GM23338 (cell line): Measurements from ENCODE around the gene HCN1. TPM values are rescaled to one million over a fixed set of nuclear protein-coding genes. Genes with fewer than 3 reads are reported as not detected.

Source experiments
- ATAC-seq: fragments of 200-7000 bp; cut with Tn5 transposase; 3 replicates; pipeline ENCODE4 v1.9.1; 2020
- DNase-seq: peaks from one replicate; pipeline ENCODE4 v3.0.0-alpha.2; 2015; ENCODE audit warnings: low spot score
- H2AFZ ChIP-seq: fragments of 200-600 bp; sonication (generic); 2 replicates; pipeline ENCODE4 v1.8.0; 2016; ENCODE audit warnings: antibody characterized with exemption, mild to moderate bottlenecking, moderate library complexity
- H3F3A ChIP-seq: fragments of 200-600 bp; sonication (generic); replicated peaks from 2 replicates; pipeline ENCODE4 v1.8.0; 2017; ENCODE audit warnings: antibody characterized with exemption, mixed run types, low read depth
- H3K27ac ChIP-seq: fragments of 200-600 bp; sonication (generic); 2 replicates; pipeline ENCODE4 v1.6.1; 2016; ENCODE audit warnings: low read depth
- H3K27me3 ChIP-seq: fragments of 200-600 bp; sonication (generic); 2 replicates; pipeline ENCODE4 v1.8.0; 2016; ENCODE audit warnings: mild to moderate bottlenecking, mixed run types, moderate library complexity; ENCODE audit not compliant: insufficient read depth
- H3K36me3 ChIP-seq: fragments of 200-600 bp; sonication (generic); 2 replicates; pipeline ENCODE4 v1.8.0; 2016; ENCODE audit warnings: mild to moderate bottlenecking; ENCODE audit not compliant: insufficient read depth
- H3K4me1 ChIP-seq: fragments of 200-600 bp; sonication (generic); 2 replicates; pipeline ENCODE4 v1.8.0; 2016; ENCODE audit warnings: mild to moderate bottlenecking, moderate library complexity; ENCODE audit not compliant: insufficient read depth
- H3K4me2 ChIP-seq: fragments of 200-600 bp; sonication (generic); 2 replicates; pipeline ENCODE4 v1.7.1; 2017; ENCODE audit warnings: mixed run types
- H3K4me3 ChIP-seq: fragments of 200-600 bp; sonication (generic); 2 replicates; pipeline ENCODE4 v1.6.1; 2016; ENCODE audit warnings: mixed run types
- H3K79me2 ChIP-seq: fragments of 200-600 bp; sonication (generic); replicated peaks from 2 replicates; pipeline ENCODE4 v1.8.0; 2017; ENCODE audit warnings: mild to moderate bottlenecking; ENCODE audit not compliant: insufficient read depth
- H3K9me2 ChIP-seq: fragments of 200-600 bp; sonication (generic); 2 replicates; pipeline ENCODE4 v1.8.0; 2017; ENCODE audit not compliant: insufficient read depth
- H4K20me1 ChIP-seq: fragments of 200-600 bp; sonication (generic); replicated peaks from 2 replicates; pipeline ENCODE4 v1.8.0; 2017; ENCODE audit warnings: mild to moderate bottlenecking; ENCODE audit not compliant: insufficient read depth
- H3K27ac Mint-ChIP-seq: 2 replicates; pipeline ENCODE4 v1.8.0; 2020; ENCODE audit warnings: inconsistent platforms, mild to moderate bottlenecking, moderate library complexity, mixed read lengths
- H3K27me3 Mint-ChIP-seq: 3 replicates; pipeline ENCODE4 v1.8.0; 2022; ENCODE audit warnings: low read depth, mild to moderate bottlenecking, moderate library complexity, mixed read lengths, inconsistent platforms; ENCODE audit not compliant: insufficient read depth, poor library complexity
- H3K36me3 Mint-ChIP-seq: 3 replicates; pipeline ENCODE4 v1.8.0; 2021; ENCODE audit warnings: low read depth, mild to moderate bottlenecking, inconsistent platforms, moderate library complexity, mixed read lengths
- H3K4me1 Mint-ChIP-seq: 3 replicates; pipeline ENCODE4 v1.8.0; 2020; ENCODE audit warnings: mild to moderate bottlenecking, inconsistent platforms, mixed read lengths
- H3K4me3 Mint-ChIP-seq: 3 replicates; pipeline ENCODE4 v1.8.0; 2021; ENCODE audit warnings: moderate library complexity, mild to moderate bottlenecking, inconsistent platforms, mixed read lengths
- H3K9me3 Mint-ChIP-seq: 3 replicates; pipeline ENCODE4 v1.8.0; 2020; ENCODE audit warnings: moderate library complexity, mild to moderate bottlenecking, inconsistent platforms, mixed read lengths
- CREB1 ChIP-seq: fragments of 250-450 bp; sonication (Bioruptor Pico); IDR thresholded peaks from 2 replicates; pipeline ENCODE4 v1.5.0; 2020; ENCODE audit warnings: low read depth, mild to moderate bottlenecking, moderate library complexity
- CTCF ChIP-seq, 2 experiments: fragments of 200-600 bp in 1 of 2; sonication (generic) in 1 of 2; conservative IDR thresholded peaks; 2 replicates each; pipeline versions ENCODE4 v1.5.1 to v1.6.1; 2016 to 2017; ENCODE audit warnings: antibody characterized with exemption in 2 of 2, low read depth in 2 of 2, mild to moderate bottlenecking in 2 of 2, moderate library complexity in 1 of 2
- ETS1 ChIP-seq: IDR thresholded peaks from 2 replicates; pipeline ENCODE4 v1.6.1; 2016; ENCODE audit warnings: antibody characterized with exemption
- EZH2 ChIP-seq: fragments of 200-600 bp; sonication (generic); IDR thresholded peaks from one replicate; pipeline ENCODE4 v1.8.0; 2017; ENCODE audit warnings: antibody characterized with exemption, mild to moderate bottlenecking, low read depth; ENCODE audit not compliant: unreplicated experiment
- EZH2phosphoT487 ChIP-seq: fragments of 200-600 bp; sonication (generic); IDR thresholded peaks from one replicate; pipeline ENCODE4 v1.8.1; 2018; ENCODE audit warnings: antibody characterized with exemption; ENCODE audit not compliant: unreplicated experiment
- JUNB ChIP-seq: IDR thresholded peaks from one replicate; pipeline ENCODE4 v1.6.1; 2016; ENCODE audit warnings: antibody characterized with exemption; ENCODE audit not compliant: unreplicated experiment
- NANOG ChIP-seq: IDR thresholded peaks from 2 replicates; pipeline ENCODE4 v1.6.1; 2016; ENCODE audit warnings: antibody characterized with exemption, borderline replicate concordance
- POLR2AphosphoS5 ChIP-seq: IDR thresholded peaks from 2 replicates; pipeline ENCODE4 v1.6.1; 2016; ENCODE audit warnings: antibody characterized with exemption, low read depth
- STAT1 ChIP-seq: IDR thresholded peaks from one replicate; pipeline ENCODE4 v1.6.1; 2016; ENCODE audit warnings: antibody characterized with exemption; ENCODE audit not compliant: unreplicated experiment
- ZNF114 ChIP-seq: fragments of 250-450 bp; sonication (Bioruptor Pico); IDR thresholded peaks from 2 replicates; pipeline ENCODE4 v1.5.0; 2020; ENCODE audit warnings: mild to moderate bottlenecking, moderate library complexity
- ZNF331 ChIP-seq: fragments of 250-450 bp; sonication (Bioruptor Pico); IDR thresholded peaks from 2 replicates; pipeline ENCODE4 v1.5.0; 2020; ENCODE audit warnings: low read depth, mild to moderate bottlenecking, moderate library complexity
- ZNF462 ChIP-seq: fragments of 250-450 bp; sonication (Bioruptor Pico); IDR thresholded peaks from 2 replicates; pipeline ENCODE4 v1.5.0; 2020; ENCODE audit warnings: mild to moderate bottlenecking, moderate library complexity
- polyA plus RNA-seq: library from polyadenylated mRNA; unstranded; fragments of >200 nt; fragmentation: Nextera tagmentation; extraction: Ambion mirVana; gene quantifications from 2 replicates; pipeline ENCODE4 v1.2.1, GENCODE V29; 2016
- total RNA-seq: library from RNA; depleted of rRNA; stranded (reverse); fragments of >200 nt; shearing (Covaris generic); gene quantifications from 2 replicates; pipeline ENCODE4 v1.2.3, GENCODE V29; 2014

The HCN1 gene
- total and polyA plus RNA-seq, 2 experiments from 2014 or later = 2.8 to 6.9 TPM

GRCh38 chr5:45677524-45677923 is 18.7 kb downstream of the HCN1 start (continued):
- TF ChIP-seq ZNF462 (CRISPR knock-in tag) (no peak), ETS1 (no peak), POLR2AphosphoS5 (no peak), ZNF114 (no peak), CREB1 (CRISPR knock-in tag) (no peak), JUNB (no peak), ZNF331 (CRISPR knock-in tag) (no peak)

- peaks cover 2% of the 10 kb centered on the region; the same call in 1 of the 2 replicates for H3K4me1 ChIP-seq
- H3K79me2 ChIP-seq = no peaks in the 10 kb centered on the region
- H3K36me3 Mint-ChIP-seq = no peaks in the 10 kb centered on the region
- 0 out of 2 replicates have a peak, but pooled peaks cover 4% of the 10 kb centered on the region for H3K9me2 ChIP-seq
- no peaks in the 10 kb centered on the region for H3K27me3 ChIP-seq
- H3F3A ChIP-seq = no peaks in the 10 kb centered on the region
- H3K27ac ChIP-seq = no peak overlapping the region
- H3K4me1 Mint-ChIP-seq = peaks cover 4% of the 10 kb centered on the region; the same call in 2 of the 3 replicates
- H3K4me3 ChIP-seq = no peak overlapping the region
- H3K27ac Mint-ChIP-seq = no peak overlapping the region
- no peaks in the 10 kb centered on the region for H3K36me3 ChIP-seq
- ATAC-seq (no peak), DNase-seq (no peak)
- no peak overlapping the region for H2AFZ ChIP-seq
- no peaks in the 10 kb centered on the region for H4K20me1 ChIP-seq
- no peak overlapping the region for H3K4me2 ChIP-seq
- H3K9me3 Mint-ChIP-seq = no peaks in the 10 kb centered on the region
- H3K27me3 Mint-ChIP-seq = no peaks in the 10 kb centered on the region
- no peak overlapping the region for H3K4me3 Mint-ChIP-seq
- no peak for TF ChIP-seq ZNF331 (CRISPR knock-in tag)
- TF ChIP-seq EZH2phosphoT487 = no peak
- TF ChIP-seq EZH2 = no peak
- no peak for TF ChIP-seq JUNB
- TF ChIP-seq POLR2AphosphoS5 = no peak
- no peak for TF ChIP-seq CTCF (conservative IDR thresholded peaks at IDR 0.05; ENCODE audit: low read depth in 2 of 2)
- no peak for TF ChIP-seq CREB1 (CRISPR knock-in tag)
- TF ChIP-seq ETS1 = no peak
- no peak for TF ChIP-seq NANOG
- no peak for TF ChIP-seq STAT1
These were observed 23.9 kb downstream of the HCN1 start for GRCh38 chr5:45672271-45672670.
